Activated CD4-positive, alpha-beta T cell treated with anti-CD3 and anti-CD28 coated beads for 4 hours (primary cell): Measurements from ENCODE around the gene PRKCD.

ENCODE experiments used
- DNase-seq, 2 donors: peaks; one replicate each; pipeline ENCODE4 v3.0.0-alpha.2; 2020

Gene PRKCD

DNA sequence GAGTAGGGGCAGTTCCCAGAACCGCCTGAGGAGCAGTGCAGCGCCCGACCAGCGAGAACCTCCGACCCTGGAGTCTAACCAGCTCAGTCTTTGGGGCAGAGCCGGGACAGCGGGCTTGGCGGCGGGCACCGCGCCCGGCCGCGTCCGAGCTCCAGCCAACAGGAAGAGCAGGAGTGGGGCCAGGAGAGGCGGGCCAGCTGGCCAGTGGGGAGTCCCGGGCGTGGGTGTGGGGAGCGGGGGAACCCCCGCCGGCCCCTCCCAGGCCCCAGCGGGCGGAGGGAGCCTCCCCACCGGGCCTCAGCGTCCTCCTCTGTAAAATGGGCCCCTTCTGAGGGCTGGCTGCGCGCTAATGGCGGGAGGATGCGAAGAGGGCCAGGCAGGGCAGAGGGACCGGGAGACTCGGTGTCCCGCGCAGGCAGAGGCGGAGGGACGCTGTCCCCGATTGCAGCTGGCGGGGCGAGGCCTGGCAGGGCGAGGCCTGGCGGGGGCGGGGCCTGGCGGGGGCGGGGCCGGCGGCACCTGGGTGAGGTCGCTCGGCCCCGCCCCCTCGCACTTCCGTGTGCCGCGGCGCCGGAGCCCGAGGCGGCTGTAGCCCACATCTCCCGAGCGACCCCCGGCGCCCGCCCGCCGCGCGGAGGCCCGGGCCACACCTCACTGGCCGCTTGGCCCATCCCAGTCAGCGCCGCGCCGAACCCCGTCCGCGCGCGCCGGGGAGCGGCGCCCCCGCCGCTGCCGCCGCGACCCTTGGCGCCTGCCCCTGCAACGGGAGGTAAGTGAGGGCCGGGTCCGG is at the start of gene PRKCD:
TSS of gene PRKCD (plus strand) at position 550 of the 790 bp plus-strand sequence. CDS start 17,214 bp downstream, outside the sequence.
- DNase-seq, result peak; percentile 76 to 79

GRCh38 chr3:53111822-53112221 is 49.2 kb upstream of the PRKCD start:
- DNase-seq, result no peak

- no peak for DNase-seq
Observed at GRCh38 chr3:53113293-53114010, 47.6 kb upstream of the PRKCD start.

DNA sequence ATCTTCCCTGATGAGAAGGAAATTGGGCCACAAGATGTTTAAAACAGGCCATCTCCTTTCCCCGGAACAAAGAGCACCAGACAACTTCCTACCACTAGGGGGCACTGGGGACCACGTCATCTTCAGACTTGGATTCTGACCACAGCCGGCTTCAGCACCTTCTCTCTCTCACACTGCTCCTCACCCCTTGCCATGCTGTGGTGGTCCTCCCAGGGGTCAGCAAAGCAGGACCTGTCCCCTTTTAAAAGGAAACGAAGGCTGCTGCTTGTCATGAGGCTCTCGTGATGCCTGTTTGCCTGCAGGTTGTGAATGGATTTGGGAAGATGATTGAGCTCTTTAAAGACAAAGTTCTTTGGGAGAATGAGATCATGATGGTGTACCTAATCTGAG is 47.0 kb upstream of the PRKCD start:
- DNase-seq, result peak; percentile 76 to 87

DNA sequence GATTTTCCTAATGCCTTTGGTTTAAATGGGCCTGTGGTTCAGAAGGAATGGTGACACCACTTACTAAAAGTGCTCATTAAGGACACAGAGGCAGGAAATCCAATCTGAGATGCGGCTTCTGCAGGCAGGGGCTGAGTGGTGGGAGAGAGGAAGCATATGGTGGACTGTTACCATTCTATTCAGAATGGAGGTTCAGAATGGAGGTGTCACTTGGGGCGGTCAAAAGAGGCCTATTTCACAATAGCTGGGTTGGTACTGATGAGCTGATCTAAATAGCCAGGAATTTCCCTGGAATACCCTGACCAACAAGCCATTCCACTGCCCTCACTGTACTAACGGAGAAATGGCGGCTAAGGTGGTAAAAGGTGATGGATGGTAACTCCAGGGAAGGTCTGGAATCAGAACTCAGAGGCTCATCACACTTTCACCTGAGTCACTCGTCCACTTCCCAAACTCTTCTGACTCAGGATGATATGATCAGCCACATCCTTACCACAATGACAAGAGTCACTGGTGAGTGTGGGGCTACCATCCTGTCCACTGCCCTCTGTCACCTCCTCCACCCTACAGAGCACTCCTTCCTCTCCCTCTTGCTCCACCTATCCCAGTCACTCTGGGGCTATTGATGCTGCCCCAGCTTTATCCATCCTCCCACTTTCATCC is 46.5 kb upstream of the PRKCD start:
- no peak for DNase-seq

DNA sequence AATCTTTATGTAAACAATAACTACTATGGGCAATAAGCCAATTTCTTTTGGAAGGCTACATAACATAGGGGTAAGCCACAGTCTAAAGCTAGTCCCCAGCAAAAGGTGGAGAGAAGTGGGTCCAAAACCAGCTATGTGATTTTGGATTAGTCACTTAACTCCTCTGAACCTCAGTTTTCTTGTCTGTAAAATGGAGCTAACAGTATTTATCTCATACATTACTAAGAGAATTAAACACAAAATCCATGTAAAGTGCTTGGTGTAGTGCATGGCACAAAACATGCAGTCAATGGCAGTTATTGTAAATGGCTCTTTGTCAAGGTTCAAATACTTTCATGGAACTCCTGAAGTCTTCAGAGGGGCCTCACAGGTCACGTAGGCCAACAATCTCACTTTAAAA is 44.1 kb upstream of the PRKCD start:
- DNase-seq, result no peak

- DNase-seq, result no peak
Observed at GRCh38 chr3:53120336-53120735, 40.7 kb upstream of the PRKCD start.

DNA sequence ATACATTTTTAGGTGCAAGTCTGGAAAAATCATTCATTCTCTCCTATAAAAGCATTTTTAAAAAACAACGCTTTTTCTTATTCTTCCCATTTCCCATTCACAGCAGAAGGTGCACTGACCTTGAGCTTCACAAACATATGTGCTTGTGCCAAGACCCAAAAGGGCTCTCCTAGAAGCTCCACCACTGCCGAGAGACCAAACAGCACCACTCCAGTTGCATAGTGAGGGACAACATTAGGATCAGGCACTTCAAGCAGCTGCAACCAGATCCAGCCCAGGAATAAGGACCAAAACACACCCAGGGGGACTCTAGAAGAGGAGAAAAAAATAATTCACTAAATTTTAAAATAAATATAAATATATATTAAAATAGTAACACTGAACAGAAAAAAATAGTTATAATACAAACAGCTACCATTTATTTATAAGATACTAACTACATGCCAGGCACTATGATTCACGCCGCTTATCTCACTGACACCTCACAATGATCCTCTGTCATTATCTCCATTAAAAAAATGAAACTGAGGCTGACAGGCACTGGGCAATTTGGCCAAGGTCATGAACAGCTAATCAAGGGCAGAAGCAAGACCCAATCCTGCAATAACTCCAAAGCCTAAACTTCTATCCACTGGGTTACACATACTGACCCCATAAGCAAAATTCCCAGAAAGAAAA is 38.6 kb upstream of the PRKCD start:
- DNase-seq, result no peak

DNA sequence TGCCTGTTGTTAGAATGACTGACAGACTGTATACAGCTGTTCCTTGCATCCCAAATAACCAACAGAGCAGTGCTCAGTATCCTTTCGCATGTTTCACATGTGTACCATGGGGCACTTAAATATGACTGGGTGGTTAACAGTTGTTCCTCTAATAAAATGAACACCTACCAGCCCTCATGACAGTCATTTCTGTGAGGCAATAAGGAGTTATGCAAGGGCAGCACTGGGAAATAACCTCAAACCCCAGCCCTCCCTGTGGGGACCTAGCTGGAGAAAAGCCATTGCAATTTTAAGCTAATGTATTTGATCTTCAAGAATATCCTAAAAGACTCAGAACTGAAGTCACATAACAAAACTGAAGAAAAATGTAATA is 38.1 kb upstream of the PRKCD start:
- no peak for DNase-seq

- DNase-seq, result no peak
Observed at GRCh38 chr3:53123510-53123909, 37.5 kb upstream of the PRKCD start.

DNA sequence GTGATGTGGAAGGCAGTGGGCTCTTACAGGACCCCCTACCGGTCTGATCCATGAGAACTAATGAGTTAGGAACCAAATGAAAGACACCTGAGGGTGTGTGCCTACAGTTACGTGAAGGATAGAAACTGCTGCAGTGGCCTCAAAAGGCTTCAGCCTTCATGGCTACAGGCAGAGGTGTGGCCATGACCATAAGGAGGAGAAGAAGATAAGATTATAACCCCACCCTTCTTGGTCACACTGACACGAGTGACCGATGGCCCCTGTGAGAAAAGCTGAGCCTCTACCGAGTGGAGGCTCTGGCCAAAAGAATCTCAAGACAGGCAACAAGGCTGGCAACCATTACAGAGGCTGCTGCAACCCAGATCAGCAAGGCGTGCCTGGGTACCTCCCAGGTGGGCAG is 37.1 kb upstream of the PRKCD start:
- DNase-seq, result no peak

DNA sequence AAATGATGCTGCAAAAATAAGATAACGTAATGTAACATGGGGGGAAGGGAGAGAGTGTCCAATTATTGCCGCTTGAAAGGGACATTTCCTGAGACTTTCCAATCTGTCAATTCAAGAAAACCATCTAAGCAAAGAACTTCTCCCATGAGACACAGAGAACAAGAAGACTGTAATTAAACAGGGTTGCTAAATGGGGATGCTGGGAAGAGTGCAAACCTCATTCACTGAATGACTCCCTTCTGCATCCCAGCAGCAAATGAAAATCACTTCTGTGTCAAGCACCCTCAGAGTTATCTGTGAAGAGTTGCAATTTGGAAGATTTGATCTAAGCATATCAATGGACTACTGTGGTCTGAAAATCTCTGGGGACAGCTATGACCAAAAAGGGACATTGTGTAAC is 34.4 kb upstream of the PRKCD start:
- no peak for DNase-seq

GRCh38 chr3:53129344-53129743 is 31.7 kb upstream of the PRKCD start:
- DNase-seq, result no peak

DNA sequence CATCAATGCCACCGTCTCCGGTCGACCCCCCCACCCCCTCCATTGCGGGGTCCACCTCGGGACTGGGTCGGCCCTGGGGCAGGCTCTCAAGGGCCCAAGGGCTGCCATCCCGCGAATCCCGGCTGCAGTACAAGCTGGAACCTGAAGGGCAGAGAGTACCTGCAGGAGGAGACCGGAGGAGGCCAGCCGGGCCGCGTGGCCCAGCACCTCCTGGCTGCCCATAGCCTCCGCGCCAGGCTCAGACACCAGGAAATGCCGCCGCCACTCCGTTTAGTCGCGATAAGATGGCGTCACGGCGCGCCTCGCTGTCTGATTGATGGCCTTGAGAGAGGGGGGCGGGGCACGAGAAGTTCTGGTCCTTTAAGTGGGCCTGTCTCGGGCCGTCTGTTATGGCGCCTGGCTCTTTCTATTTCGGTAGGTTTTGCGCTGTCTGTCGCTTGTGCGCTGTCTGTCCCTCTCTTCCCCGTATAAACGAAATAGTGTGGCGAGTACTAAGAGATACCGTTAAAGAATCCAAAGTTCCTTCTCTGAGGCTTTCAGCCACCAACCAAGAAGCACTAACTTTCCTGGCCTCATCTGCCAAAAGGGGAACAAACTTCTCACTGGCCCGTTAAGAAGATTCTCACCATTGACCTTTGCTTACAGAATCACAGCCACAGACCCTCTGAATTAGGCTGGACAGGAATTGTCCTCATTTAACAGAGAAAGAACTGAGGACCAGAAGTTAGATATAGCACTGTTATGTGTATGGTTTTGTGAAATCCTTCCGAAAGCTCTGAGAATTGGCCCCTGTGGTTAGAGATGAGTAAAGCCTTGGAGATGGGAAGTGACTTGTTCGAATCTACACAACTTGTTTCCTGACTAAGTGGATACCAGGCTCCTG is 30.6 kb upstream of the PRKCD start, which contains the start of gene RFT1:
TSS of gene RFT1 (minus strand) at position 257 of the 883 bp plus-strand sequence. CDS start at position 222, 35 bp downstream.
- peak; percentile 97 to 99 for DNase-seq

- DNase-seq, result no peak
Observed at GRCh38 chr3:53131096-53131495, 29.9 kb upstream of the PRKCD start.

DNA sequence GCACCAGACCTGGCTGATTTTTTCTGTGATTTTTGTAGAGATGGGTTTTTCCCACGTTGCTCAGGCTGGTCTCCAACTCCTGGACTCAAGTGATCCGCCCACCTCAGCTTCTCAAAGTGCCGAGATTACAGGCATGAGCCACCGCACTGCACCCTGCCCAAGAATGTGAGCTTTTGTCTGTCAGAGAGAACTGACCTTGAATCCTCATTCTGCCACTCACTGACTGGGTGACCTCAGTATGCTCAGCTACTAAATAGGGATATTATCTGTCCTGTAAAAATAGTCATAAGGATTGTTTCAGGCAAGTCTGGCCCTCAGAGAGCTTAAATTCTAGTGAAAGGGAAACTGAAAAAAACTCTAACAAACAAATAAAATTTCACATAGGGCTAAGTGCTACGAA is 28.7 kb upstream of the PRKCD start:
- no peak for DNase-seq

DNA sequence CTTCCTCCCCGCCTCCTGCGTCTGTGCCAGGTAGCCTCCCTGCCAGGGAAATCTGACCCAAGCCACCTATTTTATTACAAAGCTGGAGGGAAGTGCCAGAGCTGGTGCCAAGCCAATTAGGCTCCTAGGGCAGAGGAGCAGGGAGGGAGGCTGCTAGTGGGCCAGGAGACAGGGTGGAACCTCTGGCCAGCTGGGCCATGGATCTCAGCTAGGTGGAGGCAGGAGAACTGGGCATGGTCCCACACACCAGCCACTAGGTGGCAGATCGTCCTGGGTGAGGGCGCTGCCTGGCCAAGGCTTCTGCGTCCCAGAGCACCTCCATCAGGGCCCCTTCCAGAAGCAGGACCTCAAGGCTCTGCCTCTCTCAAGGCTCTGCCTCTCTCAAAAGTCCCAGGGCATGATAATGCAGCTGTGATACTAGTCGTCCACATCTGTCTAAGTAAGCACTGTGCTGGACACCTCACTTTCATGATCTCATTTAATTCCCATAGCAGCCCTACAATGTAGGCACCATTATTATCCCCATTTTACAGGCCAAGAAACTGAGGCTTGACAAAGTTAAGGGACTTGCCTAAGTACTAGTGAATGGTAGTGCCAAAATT is 26.3 kb upstream of the PRKCD start:
- DNase-seq, result peak; percentile 54 to 59

GRCh38 chr3:53137221-53137620 is 23.8 kb upstream of the PRKCD start:
- DNase-seq, result no peak

- DNase-seq, result no peak
Observed at GRCh38 chr3:53137835-53138446, 23.1 kb upstream of the PRKCD start.

DNA sequence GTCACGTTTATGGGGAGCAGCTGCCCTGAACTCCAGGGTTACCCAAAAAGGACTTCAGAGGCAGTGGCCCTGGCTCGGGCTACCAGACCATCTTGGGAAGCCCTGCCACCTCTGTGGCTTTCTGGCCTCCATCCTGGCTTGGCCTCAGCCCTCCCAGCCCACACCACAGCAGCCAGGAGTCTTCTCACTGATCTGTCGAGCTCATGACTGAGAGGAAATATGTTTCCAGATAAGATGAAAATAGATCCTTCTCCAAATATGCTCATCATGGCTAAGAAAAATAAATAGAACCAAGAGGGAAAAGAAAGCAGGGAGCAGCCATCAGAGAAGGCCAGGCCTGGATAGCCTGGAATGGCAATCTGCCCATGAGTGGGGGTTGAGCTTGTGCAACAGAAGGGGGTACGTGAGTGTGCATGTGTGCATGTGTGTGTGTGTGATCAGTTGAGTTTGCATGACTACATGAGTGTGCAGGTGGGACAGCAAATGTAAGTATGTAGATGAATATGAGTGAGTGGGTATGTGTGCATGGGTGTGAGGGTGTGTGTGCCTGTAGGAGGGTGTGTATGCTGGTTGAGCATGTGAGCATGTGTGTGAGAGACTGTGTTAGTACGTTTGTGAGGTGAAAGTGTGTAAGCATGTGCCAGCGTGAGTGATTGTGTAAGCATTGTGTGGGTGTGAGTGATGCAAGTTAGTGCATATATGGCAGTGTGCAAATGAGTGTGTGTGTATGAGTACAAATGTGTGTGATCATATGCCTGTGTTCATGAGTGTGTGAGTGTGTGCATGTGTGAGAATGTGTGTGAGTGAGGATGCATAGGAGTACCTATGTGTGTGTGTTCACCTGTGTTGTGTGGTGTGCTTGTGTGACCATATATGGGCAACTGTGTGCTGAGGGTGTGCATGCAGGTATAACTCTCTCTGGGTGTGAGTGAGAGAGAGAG is 20.8 kb upstream of the PRKCD start:
- DNase-seq, result no peak
